NCI-H2029 treated with DMSO at 0.1 percent for 48 hours (cell line): ENCODE results near the gene KRTAP2-3.

Source experiments
- DNase-seq: peaks from one replicate; lab custom pipeline; 2025; lab: John Stamatoyannopoulos, UW

The KRTAP2-3 gene

GRCh38 chr17:41029633-41030245, 30.2 kb downstream of the KRTAP2-3 start, which contains the start of gene KRTAP1-4:
Gene KRTAP1-4, minus strand, starts transcription at chr17:41030195. Its CDS starts 117 bp downstream, at chr17:41030078.
- DNase-seq, result peak; percentile 31

DNA sequence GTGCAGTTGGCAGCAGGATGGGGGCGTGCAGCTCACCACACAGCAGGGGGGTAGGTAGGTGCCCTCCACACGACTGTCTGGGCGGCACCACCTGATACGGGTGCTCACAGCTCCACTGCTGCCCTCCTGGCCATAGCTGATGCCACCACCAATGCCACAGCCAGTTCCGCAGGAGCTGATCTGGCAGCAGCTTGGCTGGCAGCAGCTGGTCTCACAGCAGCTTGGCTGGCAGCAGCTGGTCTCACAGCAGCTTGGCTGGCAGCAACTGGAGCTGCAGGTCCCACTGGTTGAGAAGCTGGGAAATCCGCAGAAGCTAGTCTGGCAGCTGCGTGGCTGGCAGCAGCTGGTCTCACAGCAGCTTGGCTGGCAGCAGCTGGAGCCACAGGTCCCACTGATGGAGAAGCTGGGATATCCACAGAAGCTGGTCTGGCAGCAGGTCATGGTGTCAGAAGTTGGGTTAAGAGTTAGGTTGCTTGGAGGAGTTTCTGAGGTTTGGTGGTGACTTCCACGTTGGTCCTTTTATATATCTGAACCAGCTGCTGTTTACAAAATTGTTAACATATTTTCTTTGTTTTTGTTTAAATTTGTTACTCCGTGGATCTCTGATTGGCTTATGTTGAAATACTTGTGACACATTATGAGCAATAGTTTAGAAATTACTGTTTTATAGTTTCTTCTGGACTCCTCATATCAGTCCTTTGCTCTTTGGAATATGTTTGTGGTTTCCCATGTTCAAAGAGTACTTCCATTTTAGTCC, 33.0 kb downstream of the KRTAP2-3 start, which contains the start of gene KRTAP1-5:
TSS of gene KRTAP1-5 (minus strand) at position 494 of the 757 bp plus-strand sequence. CDS start at position 441, 53 bp downstream.
- no peak for DNase-seq

GRCh38 chr17:41024697-41025096, 35.2 kb downstream of the KRTAP2-3 start:
- no peak for DNase-seq

DNA sequence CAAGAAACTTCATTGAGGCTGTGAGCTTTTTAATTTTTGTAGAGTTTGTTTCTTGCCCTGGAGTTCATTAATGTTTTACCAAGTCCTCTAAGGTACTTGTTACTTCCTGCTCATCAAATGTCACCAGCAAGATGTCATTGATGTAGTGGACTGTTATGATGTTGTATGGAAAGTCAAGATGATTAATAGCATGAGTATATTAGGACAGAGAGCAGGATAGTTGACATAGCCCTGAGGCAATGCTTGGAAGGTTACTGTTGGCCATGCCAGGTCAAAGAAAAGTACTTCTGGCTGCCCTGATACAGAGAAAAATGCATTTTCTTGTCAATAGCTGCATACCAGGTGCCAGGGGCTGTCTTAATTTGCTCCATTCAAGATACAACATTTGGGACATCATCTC, 39.6 kb downstream of the KRTAP2-3 start:
- DNase-seq, result no peak

- DNase-seq, result no peak
Measured at GRCh38 chr17:41019415-41019814, 40.5 kb downstream of the KRTAP2-3 start.

DNA sequence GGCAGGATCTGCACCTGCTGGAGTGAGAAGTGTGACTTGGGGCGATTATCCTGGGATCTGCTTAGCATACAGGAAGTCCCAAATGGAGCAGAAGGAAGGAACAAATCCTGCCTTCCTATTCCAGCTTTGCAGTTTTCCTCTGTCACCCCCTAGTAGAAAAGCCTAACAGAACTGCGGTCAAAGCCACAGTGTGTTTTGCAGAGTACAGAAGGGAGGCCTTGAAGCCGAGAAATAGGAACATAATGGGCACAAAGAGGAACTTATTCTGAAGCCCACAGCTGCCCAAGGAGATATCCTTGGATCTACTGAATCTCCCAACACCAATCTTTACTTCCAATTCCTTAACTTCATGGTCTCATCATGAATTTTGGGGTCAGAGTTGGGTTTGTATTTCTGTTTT, 41.4 kb downstream of the KRTAP2-3 start:
- DNase-seq, result no peak

DNA sequence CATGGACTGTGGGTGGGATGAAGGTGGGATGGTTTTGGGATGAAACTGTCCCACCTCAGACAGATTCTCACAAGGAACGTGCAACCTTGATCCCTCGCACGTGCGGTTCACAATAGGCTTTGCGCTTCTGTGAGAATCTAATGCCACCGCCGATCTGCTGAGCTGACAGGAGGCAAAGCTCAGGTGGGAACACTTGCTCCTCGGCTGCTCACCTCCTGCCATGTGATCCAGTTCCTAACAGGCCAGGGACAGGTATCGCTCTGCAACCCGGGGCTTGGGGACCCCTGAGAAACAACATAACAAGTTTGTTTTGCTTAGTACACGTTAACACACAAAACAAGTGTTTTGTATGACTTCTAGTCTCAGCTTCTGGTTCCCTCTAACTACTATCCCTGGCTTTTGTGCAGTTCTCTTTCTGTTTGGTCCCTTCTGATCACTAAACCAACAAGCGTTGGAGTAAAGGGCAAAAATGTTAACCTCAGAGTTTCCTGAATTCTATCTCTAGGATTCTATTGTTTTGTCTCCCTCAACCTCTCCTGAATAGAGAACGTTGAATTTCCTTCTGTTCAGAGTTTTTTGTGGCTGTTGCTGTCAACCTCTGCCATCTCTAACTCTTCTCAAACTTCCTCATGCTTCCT, 43.2 kb downstream of the KRTAP2-3 start:
- DNase-seq, result no peak

DNA sequence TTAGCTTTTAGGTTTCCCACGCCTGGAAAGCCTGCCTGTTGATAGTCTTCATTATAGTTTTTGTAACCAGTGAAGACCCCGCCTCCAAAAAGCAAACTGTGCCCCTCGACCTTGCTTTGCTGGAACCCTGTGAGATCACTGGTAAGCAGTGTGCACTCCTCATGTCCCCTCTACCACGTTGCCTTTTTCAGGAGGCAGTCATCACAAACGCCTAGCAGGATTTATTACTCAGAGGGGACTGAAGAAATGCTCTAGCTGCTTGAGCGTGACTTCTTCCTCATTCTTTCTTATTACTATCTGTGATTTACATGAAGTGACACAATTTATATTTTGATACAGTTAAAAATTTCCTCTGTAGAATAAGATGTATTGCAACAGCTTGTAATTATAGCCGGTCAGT, 44.5 kb downstream of the KRTAP2-3 start:
- no peak for DNase-seq

DNA sequence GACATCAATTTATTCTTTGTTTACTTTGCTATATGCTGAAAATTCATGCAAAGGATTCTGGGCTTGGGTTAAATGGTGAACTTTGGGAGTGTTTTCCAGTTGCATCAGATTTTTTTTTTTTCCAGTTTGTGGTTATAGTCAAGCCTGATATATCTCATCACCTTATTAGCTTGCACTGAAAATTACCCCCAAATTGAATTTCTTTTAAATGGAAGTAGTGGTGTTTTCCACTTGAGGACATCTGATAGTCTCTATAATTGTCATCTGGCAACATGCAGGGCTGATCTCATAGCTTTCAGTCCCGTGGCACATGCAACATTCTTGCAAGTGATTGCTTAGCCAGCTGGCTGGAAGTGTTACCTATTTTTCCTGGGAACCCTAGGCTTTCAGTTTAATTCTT, 46.3 kb downstream of the KRTAP2-3 start:
- DNase-seq, result no peak

DNA sequence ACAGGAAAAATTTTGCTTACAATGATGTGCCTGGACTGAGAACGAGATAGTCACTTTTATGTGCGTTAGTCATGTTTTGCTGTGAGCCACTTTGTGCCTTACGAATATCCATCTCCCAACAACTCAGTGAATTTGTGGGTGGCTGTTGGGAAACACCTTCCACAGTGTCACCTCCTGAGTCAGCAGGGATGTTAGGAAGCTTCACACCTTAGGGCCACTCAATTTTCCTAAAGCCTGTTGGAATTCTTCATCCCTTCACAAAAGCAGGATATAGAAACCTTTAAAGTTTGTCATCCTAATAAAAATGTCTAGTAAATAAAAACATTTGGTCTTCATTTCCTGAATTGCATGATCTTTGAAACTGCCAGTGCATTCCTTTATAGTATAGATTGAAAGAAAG, 46.7 kb downstream of the KRTAP2-3 start:
- DNase-seq, result no peak

GRCh38 chr17:41012326-41013120, 47.4 kb downstream of the KRTAP2-3 start:
- peak; percentile 60 for DNase-seq

DNA sequence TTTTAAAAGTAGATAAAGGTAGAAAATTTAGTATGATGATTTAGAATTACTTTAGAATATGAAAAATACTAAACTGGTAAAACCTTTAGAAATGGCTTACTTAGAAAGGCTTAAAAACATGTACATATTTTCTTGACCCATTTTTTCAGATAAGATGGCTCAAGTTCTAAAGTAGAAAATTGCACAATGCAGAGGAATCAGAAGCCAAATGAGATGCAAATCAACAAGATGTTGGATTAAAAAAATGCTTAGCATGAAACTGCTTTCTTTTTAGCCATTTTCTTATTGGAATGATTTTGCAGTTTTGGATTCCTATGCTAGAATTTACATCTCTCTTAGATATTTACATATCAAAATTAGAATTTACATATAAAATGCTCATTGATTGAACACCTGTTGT, 49.5 kb downstream of the KRTAP2-3 start:
- no peak for DNase-seq

- DNase-seq, result no peak
Measured at GRCh38 chr17:41009936-41010335, 50.0 kb downstream of the KRTAP2-3 start.

GRCh38 chr17:41009301-41009760, 50.6 kb downstream of the KRTAP2-3 start:
- DNase-seq, result peak; percentile 36
